DLD1 (cell line): ENCODE measurements around the gene SLIT3.

Experiments
- in situ Hi-C: cut with HindIII; loops from 2 replicates; pipeline ENCODE4 v1.10.0; 2017; ENCODE audit warnings: low sequenced_read_pairs

Gene SLIT3

DNA sequence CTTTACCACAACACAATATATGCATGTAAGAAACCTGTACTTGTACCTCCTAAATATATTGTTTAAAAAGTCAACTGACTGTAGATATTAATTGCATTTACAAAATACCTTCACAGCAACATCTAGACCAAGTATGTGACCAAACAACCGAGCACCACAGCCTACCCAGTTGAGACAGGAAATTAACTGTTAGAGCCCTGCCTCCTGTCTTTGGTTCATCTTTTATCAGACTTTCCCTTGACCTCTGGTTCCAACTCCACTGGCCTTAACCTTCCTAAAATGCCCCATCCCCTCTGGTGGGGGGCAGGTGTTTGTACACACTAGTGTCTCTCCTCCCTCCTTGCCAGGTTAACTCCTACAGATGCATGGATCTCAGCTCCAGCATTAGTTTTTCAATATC is 566.8 kb downstream of the SLIT3 start:
- in situ Hi-C loops, result no loop called here

GRCh38 chr5:168728546-168729211 is 572.3 kb downstream of the SLIT3 start:
- in situ Hi-C loops, result no loop called here

GRCh38 chr5:168727547-168727946 is 573.4 kb downstream of the SLIT3 start:
- in situ Hi-C loops, result no loop called here

- in situ Hi-C loops, result no loop called here
These were observed 574.6 kb downstream of the SLIT3 start for GRCh38 chr5:168726342-168726741.

GRCh38 chr5:168724227-168724626 is 576.7 kb downstream of the SLIT3 start:
- in situ Hi-C loops, result no loop called here

DNA sequence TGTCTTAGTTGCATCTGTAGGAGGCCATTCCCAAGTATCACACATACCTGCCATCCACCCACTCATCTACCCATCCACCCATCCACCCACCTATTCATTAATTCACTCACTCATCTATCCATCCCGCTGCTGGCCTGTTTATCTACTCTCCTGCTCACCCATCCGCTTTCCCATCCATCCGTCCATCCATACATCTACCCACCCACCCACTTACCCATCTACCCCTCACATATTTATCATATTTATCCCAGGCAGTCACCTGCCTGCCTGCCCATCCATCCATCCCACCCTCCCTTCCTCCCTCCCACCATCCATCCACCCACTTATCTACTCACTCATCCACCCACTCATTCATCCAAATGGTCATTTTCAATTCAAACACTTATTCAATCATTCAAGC is 577.9 kb downstream of the SLIT3 start:
- in situ Hi-C loops, result no loop called here

DNA sequence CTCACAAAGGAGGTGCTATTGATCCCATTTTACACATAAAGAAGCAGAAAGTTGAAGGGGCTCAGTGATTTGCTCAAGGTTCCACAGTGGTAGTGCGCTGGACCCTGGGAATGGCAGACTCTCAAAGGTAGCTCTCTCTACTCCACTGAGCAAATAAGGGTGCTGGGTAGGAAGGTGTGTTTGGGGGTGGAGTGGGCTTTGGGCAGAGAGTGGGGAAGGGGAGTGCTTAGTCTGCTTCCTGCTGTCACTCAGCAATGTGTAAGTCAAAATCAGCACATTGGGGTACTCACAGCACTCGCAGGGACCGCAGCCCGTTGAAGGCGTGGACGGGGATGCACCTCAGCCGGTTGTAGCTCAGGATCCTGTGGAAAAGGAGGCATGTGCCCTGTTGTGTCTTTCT is 579.0 kb downstream of the SLIT3 start:
- in situ Hi-C loops, result no loop called here

DNA sequence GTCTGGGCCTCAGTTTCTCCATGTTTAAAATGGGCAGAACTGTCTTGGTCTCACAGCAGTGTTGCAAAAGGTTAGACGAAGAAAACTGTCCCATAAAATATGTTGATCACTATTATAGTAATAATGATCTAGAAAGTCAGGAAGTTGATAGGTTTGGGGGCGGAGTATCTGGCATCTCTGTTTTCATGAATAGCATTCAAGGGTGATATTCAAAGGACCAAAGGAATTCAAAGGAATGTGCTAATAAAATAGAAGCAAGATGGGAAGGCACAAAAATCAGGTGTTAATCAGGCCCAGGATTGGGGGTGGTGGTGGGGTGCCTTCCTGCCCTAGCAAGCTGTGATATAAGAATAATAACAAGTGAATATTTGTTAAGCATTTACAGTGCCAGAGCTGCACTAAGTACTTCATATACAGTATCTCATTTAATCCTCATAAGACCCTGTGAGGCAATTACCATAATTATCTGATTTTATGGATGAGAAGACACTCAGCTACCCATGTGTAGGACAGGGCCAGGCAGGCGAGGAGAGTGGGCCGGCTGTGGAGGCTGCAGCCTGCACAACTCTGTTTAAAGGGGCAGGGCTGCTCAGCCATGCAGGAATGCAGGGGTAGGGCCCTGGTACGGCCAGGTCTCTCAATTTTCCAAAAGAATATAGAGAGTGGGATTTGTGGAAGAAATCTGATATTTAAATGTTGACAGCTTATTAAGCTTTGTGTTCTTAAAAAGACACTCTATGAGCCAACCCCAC is 579.8 kb downstream of the SLIT3 start:
- in situ Hi-C loops, result no loop called here

DNA sequence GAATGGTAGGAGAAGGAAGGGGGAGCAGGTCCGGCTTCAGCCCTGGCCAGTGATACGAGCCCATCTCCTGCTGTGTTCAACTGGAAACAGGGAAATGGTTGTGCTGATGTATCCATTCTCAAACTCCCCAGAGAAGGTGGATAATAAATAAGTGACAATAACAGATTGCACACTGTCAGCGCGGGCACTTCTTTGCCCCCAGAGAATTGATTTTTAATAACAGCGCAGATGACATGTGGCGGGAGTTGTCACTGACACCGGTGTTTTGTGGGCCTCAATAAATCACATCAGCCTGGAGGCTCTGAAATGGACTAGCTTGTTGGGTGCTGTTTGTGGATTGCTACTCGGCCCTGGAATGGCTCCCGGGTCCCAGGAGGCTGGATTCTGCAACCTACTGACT is 580.4 kb downstream of the SLIT3 start:
- in situ Hi-C loops, result no loop called here

DNA sequence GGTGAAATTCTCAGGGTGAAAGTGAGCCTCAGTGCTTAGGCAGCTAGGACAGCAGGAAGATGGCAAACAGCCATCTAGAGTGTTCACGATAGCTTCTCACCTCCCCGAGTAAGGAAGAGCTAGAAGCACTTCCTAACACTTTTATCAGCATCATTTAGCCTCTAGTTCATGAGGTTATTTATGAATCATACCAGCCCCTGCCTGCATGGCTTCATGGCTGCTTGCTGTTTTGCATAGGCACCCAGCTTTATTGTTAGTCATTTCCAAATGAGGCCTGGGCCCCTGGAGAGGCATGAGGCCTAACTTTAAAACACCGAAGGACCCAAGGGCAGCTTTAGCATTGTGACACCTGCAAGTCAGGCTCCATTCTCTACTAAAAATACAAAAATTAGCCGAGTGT is 586.9 kb downstream of the SLIT3 start:
- in situ Hi-C loops, result no loop called here

GRCh38 chr5:168713051-168713450 is 587.9 kb downstream of the SLIT3 start:
- in situ Hi-C loops, result no loop called here

DNA sequence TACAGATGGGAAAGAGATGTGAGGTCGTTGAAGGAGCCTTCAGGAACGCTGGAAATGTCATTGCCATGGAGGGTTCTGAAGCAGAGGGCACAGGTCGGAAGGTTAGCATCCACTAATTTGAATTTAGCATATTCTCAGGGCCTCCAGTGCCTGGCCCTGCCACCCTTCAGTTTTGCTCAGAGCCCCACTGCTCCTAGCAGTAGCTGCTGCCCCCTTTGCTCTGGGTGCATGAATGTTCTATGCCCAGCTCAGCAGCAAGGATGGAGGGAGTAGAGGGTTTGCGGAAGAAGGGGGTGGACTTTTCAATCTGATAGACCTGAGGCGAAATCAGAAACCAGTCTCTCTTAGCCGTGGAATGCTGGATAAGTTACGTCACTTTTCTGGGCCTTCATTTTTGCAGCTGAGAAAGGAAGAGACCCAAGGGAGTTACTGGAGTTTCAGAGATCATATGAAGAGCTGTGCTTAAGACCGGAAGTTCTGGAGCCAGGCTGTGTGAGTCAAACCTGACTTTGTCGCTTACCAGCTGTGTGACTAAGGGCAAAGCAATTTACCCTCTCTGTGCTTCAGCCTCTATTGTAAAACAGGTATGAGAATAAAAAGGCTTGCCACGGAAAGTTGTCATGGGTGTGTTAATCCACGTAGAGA is 588.5 kb downstream of the SLIT3 start:
- in situ Hi-C loops, result no loop called here

- in situ Hi-C loops, result no loop called here
These were observed 590.2 kb downstream of the SLIT3 start for GRCh38 chr5:168710706-168711105.

GRCh38 chr5:168707716-168708695 is 592.9 kb downstream of the SLIT3 start:
- in situ Hi-C loops, result no loop called here

- in situ Hi-C loops, result no loop called here
These were observed 594.3 kb downstream of the SLIT3 start for GRCh38 chr5:168706655-168707069.

- in situ Hi-C loops, result no loop called here
These were observed 595.6 kb downstream of the SLIT3 start for GRCh38 chr5:168705321-168705720.

DNA sequence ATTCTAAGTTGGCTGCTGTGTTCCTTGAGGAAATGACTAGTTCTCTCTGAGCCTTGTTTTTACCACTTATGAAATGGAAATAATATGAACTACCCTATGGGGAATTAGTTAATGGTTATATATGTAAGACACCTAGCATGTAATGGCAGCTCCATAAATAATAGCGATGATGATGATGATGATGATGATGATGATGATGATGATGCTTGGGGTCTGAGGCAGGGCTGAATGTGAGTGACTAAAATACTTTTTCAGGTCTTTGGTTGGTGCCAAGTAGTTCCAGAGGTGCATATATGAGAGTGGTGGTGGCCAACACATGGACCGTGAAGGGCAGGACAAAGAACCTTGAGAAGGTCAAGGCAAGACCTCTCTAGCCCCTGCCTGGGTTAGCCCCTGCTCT is 598.4 kb downstream of the SLIT3 start:
- in situ Hi-C loops, result no loop called here

GRCh38 chr5:168701641-168702040 is 599.3 kb downstream of the SLIT3 start:
- in situ Hi-C loops, result no loop called here

DNA sequence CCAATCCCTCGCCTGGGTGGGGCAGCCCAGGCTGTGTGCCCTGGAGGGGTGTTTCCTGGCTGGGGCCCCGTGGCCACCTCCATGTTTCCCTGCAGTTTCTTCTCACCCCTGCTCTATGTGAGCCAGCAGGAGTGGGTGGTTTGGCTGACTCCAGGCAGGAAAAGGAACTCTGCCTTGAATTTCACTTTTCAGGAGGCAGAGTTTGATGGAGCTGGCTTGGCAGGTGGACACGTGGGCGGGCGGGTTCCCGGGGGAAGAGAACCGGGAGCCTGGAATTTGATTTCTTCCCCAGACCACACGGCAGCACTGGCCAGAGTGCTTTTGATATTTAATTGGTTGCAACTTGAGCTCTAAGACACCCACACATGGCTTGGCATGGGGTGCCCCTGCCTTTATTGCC is 601.9 kb downstream of the SLIT3 start:
- in situ Hi-C loops, result no loop called here

GRCh38 chr5:168697034-168697720 is 603.8 kb downstream of the SLIT3 start:
- in situ Hi-C loops, result no loop called here
